AG04450 (cell line): ENCODE data around the gene SHROOM1. TPM values are rescaled to one million over a fixed set of nuclear protein-coding genes. Genes with fewer than 3 reads are reported as not detected.

ENCODE experiments used
- CTCF ChIA-PET: fragments of 300-600, 350-600 bp; formaldehyde crosslinking; extraction: SDS; loops from one replicate; lab custom pipeline; 2022; ENCODE audit warnings: antibody characterized with exemption, inconsistent platforms; lab: Charles Lee
- POLR2A ChIA-PET: fragments of 350-600 bp; formaldehyde crosslinking; extraction: SDS; loops from one replicate; lab custom pipeline; 2021; ENCODE audit warnings: antibody characterized with exemption, inconsistent platforms; lab: Yijun Ruan, JAX
- DNase-seq: peaks from one replicate; pipeline ENCODE4 v3.0.0-alpha.2; 2011; ENCODE audit warnings: low read depth, low spot score
- H3K27ac ChIP-seq: one replicate; pipeline ENCODE4 v1.5.1; 2012; ENCODE audit warnings: low read depth, low read length, control low read depth
- H3K27me3 ChIP-seq: one replicate; pipeline ENCODE4 v1.6.0; 2012; ENCODE audit warnings: low read length; ENCODE audit not compliant: control insufficient read depth, insufficient read depth
- H3K4me3 ChIP-seq: 2 replicates; pipeline ENCODE4 v1.5.1; 2011; ENCODE audit warnings: mild to moderate bottlenecking, low read depth, low read length, control low read depth
- H3K9me3 ChIP-seq: 2 replicates; pipeline ENCODE4 v1.5.1; 2012; ENCODE audit warnings: low read length; ENCODE audit not compliant: control insufficient read depth, insufficient read depth
- polyA plus RNA-seq: library from polyadenylated mRNA; depleted of rRNA; stranded (reverse); fragments of >200 nt; gene quantifications from 2 replicates; pipeline ENCODE4 v1.2.3, GENCODE V29; 2011
- TF ChIP-seq, protein P1 (sequence below): IDR thresholded peaks from 2 replicates; pipeline ENCODE4 v1.5.1; 2011; ENCODE audit warnings: low read depth, low read length, control low read depth, inconsistent platforms

SHROOM1 gene
- polyA plus RNA-seq, 1 experiment, result 4.5 TPM

DNA sequence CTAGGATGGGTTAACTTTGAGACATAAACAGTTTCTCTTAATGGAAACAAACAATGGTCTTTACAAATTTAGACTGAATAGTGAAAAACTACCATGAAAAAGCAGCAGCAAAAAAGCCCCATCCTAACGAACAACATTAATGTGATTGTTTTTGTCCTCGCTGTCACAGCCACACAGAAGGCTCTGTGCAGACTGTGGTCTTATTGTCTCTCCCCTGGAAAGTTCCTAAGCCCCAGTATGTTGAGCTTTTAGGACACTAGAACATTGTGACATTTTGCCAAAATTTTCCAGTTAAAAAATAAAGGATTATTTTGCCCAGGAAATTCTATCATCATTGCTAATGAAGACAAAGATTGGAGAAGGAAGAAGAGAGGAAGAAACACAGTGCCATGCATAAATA lies 29.9 kb downstream of the SHROOM1 start:
- Histone ChIP-seq H3K4me3 (no peak overlapping the region), H3K27me3 (peaks cover 27% of the 10 kb centered on the region), H3K9me3 (no peaks in the 10 kb centered on the region), H3K27ac (no peak overlapping the region)
- ChIA-PET CTCF (interaction anchor here (1.4 to 6.7 kb wide), 2 partner anchors 20 to 414 kb away, joined by 3 to 54 read pairs; no protein-coding TSS in a partner anchor), POLR2A (no interaction called here)
- no peak for DNase-seq
- TF ChIP-seq, protein P1, sequence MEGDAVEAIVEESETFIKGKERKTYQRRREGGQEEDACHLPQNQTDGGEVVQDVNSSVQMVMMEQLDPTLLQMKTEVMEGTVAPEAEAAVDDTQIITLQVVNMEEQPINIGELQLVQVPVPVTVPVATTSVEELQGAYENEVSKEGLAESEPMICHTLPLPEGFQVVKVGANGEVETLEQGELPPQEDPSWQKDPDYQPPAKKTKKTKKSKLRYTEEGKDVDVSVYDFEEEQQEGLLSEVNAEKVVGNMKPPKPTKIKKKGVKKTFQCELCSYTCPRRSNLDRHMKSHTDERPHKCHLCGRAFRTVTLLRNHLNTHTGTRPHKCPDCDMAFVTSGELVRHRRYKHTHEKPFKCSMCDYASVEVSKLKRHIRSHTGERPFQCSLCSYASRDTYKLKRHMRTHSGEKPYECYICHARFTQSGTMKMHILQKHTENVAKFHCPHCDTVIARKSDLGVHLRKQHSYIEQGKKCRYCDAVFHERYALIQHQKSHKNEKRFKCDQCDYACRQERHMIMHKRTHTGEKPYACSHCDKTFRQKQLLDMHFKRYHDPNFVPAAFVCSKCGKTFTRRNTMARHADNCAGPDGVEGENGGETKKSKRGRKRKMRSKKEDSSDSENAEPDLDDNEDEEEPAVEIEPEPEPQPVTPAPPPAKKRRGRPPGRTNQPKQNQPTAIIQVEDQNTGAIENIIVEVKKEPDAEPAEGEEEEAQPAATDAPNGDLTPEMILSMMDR, result no peak

DNA sequence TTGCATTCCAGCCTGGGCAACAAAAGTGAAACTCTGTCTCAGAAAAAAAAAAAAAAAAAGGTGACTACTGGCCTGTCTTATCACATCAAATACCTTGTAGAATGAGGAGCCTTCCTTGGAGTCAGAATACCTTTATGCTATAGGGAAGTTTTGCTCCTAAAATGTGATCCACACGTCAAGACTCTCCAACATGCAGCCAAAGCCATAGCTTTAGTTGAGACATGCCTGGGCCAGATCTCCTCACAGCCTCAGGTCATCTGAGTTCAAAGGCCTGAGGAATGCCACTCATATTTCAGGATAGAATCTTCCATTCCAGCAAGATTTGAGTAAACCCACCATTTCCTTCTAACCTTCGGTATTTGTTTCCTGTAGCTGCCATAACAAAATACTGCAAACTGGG lies 31.1 kb downstream of the SHROOM1 start:
- H3K4me3 ChIP-seq, result no peak overlapping the region
- no peak for DNase-seq
- TF ChIP-seq, protein P1, result no peak
- peaks cover 27% of the 10 kb centered on the region for H3K27me3 ChIP-seq
- ChIA-PET CTCF (interaction anchor here (1.5 to 6.7 kb wide), 2 partner anchors 21 to 413 kb away, joined by 4 to 54 read pairs; no protein-coding TSS in a partner anchor), POLR2A (no interaction called here)
- H3K27ac ChIP-seq, result no peak overlapping the region
- H3K9me3 ChIP-seq, result no peaks in the 10 kb centered on the region

DNA sequence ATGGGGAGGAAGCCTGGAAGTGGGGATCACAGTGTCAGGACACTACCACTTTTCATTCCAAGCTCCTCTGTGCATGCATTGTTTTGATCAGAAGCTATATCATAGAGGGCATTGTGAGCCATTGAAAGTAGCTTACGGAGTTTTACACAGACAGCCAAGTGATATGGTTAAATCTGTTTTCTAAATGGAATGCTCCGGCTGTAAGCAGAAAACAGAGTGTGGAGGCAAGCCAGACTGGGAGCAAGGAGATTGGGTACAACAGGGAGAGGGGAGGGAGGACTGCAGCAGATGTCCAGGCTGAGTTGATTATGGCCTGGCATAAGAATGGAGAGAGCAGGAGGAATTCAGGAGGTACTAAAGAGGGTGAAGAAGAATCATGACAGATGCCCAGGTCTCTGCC lies 32.8 kb downstream of the SHROOM1 start:
- peaks cover 27% of the 10 kb centered on the region for H3K27me3 ChIP-seq
- ChIA-PET POLR2A (no interaction called here), CTCF (interaction anchor here (0.7 to 6.7 kb wide), 5 partner anchors 10 to 412 kb away, joined by 4 to 54 read pairs (median 6); no protein-coding TSS in a partner anchor)
- no peak for DNase-seq
- TF ChIP-seq, protein P1, result no peak
- H3K9me3 ChIP-seq, result no peaks in the 10 kb centered on the region
- H3K4me3 ChIP-seq, result no peak overlapping the region
- H3K27ac ChIP-seq, result no peak overlapping the region

DNA sequence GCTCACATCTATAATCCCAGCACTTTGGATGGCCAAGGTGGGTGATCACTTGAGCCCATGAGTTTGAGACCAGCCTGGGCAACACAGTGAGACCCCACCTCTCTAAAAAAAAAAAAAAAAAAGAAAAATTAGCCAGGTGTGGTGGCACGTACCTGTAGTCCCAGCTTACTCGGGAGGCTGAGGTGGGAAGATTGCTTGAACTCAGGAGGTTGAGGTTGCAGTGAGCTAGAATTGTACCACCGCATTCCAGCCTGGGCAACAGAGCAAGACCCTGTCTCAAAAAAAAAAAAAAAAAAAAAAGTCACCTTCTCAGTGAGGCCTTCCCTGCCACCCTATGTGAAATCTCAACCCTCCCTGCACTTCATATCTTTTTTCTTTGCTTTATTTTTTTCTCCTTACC lies 39.4 kb downstream of the SHROOM1 start:
- no peak overlapping the region for H3K4me3 ChIP-seq
- POLR2A ChIA-PET, result no interaction called here
- CTCF ChIA-PET, result interaction anchor here (0.7 to 2.4 kb wide), 2 partner anchors 29 to 293 kb away, joined by 3 to 9 read pairs; no protein-coding TSS in a partner anchor
- H3K27ac ChIP-seq, result no peak overlapping the region
- DNase-seq, result no peak
- TF ChIP-seq, protein P1, result no peak
- peaks cover 8% of the 10 kb centered on the region for H3K27me3 ChIP-seq
- no peaks in the 10 kb centered on the region for H3K9me3 ChIP-seq

DNA sequence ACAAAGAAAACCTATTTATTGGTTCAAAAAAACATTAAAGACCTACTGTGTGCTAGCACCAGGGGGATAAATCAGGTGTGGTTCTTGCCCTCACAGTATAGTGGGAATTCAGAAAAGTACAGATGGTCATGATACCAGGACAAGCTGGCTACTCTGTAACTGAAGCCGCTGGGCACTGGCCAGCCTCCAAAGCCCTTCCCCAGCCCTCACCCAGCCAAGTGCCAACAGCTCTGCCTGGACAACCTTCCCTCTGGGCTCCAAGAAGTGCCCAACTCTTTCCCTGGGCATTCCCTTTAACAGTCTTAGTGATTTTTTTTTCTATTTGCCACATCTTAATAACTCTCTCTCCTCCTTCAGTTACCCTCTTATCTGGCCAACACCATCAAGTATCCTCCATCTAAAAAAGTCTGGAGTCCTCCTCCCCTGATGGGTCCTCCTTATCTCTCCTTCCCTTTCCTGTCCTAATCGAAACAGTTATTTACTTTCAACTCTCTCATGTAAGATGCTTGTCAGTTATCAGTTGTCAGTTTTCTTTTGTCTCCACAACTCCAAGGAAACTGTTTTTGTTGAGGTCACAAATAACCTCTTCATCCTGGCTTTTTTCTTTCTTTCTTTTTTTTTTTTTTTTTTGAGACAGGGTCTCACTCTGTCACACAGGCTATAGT lies 40.1 kb downstream of the SHROOM1 start:
- Histone ChIP-seq H3K9me3 (no peaks in the 10 kb centered on the region), H3K27me3 (peaks cover 8% of the 10 kb centered on the region), H3K4me3 (no peak overlapping the region), H3K27ac (no peak overlapping the region)
- DNase-seq, result no peak
- POLR2A ChIA-PET, result no interaction called here
- TF ChIP-seq, protein P1, result no peak
- CTCF ChIA-PET, result interaction anchor here (0.7 to 1.7 kb wide), 2 partner anchors 30 to 292 kb away, joined by 3 to 6 read pairs; no protein-coding TSS in a partner anchor
